Hepatocyte (in vitro differentiated cells): ENCODE results near the gene MRPL16.

Experiments
- EZH2 ChIP-seq: fragments of 200-600 bp; sonication (generic); IDR thresholded peaks from 2 replicates; pipeline ENCODE4 v1.6.1; 2016; ENCODE audit warnings: antibody characterized with exemption, mild to moderate bottlenecking, borderline replicate concordance
- EZH2phosphoT487 ChIP-seq: fragments of 200-600 bp; sonication (generic); IDR thresholded peaks from one replicate; pipeline ENCODE4 v1.6.1; 2018; ENCODE audit warnings: antibody characterized with exemption, mild to moderate bottlenecking, low read depth, moderate library complexity; ENCODE audit not compliant: unreplicated experiment, severe bottlenecking
- TF ChIP-seq, protein P1 (sequence below): fragments of 200-600 bp; sonication (generic); IDR thresholded peaks from 2 replicates; pipeline ENCODE4 v1.5.1; 2016; ENCODE audit warnings: antibody characterized with exemption, mild to moderate bottlenecking; ENCODE audit not compliant: poor library complexity

DNA sequence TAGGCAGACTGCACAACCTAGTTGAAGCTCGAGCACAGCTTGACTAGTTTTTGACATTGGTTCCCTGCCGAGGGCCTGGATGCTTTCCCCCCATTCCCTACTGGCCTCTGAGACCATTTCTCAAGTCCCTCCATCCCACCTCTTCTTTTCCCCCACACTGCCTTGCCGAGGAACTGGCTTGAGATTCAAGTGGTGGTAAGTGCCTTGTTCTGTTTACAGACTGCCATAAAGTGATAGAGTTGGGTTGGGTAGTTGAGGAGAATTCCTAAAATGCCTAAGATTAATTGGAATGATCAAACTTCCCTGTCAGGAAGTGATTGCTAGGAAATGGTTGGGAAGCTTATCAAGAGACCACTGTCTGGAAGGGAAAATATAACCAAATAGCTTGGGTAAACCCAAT, 16.2 kb downstream of the MRPL16 start:
- TF ChIP-seq, protein P1, sequence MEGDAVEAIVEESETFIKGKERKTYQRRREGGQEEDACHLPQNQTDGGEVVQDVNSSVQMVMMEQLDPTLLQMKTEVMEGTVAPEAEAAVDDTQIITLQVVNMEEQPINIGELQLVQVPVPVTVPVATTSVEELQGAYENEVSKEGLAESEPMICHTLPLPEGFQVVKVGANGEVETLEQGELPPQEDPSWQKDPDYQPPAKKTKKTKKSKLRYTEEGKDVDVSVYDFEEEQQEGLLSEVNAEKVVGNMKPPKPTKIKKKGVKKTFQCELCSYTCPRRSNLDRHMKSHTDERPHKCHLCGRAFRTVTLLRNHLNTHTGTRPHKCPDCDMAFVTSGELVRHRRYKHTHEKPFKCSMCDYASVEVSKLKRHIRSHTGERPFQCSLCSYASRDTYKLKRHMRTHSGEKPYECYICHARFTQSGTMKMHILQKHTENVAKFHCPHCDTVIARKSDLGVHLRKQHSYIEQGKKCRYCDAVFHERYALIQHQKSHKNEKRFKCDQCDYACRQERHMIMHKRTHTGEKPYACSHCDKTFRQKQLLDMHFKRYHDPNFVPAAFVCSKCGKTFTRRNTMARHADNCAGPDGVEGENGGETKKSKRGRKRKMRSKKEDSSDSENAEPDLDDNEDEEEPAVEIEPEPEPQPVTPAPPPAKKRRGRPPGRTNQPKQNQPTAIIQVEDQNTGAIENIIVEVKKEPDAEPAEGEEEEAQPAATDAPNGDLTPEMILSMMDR = no peak
- TF ChIP-seq EZH2phosphoT487 (no peak), EZH2 (no peak)
